GM18873 (cell line): ENCODE data around the gene CHST10.
"Not testable (repeated sequence)": the region's sequence is repeated elsewhere in the genome, so short reads cannot be mapped to it uniquely, and the experiment has no call there.

ENCODE experiments used
- ATAC-seq: cut with Tn5 transposase; IDR thresholded peaks from one replicate; pipeline ENCODE4 v1.9.1; 2021; ENCODE audit warnings: mild to moderate bottlenecking, moderate library complexity, moderate number of reproducible peaks; ENCODE audit not compliant: unreplicated experiment, low FRiP score

Gene CHST10

DNA sequence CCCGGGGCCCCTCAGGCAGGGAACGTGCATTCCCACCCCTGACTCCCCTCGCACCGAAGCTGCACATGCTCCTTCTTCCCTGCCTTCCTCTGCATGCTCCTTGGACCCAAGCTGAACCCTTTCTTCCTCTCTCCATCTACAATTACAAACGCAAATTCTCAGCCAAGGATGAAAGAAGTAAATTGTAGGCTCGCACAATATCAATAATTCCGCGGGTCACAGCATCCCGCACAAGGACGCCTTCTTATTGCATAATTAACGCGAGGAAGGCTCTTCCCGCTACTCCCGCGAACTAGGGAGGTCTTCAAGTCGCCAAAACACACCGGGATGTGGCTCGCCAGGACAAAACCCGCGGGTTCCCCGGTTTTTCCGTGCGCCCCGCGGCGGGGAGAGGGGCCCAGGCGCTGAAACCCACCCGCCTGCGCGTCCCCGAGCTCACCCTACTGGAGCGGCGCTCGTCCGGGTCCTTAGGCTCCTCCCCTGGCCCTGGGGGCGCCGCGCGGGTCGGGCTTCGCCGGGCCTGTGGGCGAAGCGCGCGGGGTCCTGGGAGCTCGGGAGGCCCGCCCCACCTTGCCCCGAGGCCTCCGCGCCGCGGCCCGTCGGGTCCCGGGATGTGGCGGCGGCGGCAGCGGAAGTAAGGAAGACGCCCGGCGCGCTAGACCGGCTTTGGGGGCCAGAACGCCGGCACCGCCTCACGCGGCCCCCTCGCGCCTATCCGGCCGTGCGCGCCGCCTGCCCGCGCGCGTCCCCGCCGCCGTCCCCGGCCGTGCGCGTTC is at the start of gene CHST10:
Gene CHST10 (minus strand): TSS at position 734 of the 776 bp plus-strand sequence. CDS start 10,993 bp downstream, outside the sequence.
- ATAC-seq: no peak

- ATAC-seq: no peak
Measured at GRCh38 chr2:100460904-100461530, 43.5 kb upstream of the CHST10 start.

DNA sequence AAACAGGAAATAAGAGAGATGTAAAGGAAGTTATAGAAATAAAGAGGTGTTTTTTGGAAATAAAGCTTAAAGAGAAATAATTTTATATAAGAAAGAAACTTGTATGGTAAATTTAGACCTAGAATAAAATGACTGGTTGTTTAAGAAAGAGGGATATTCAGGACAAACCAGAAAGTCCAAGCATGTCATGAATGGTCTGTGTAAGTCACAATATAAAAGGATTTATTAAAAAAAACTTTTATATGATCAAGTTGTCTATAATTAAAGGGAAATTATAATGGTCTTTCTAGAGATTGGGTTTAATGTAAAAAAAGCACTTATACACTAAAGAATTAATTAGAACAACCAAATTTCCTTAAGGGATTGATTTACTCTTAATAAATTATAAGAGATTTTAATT is 38.9 kb upstream of the CHST10 start:
- not testable (repeated sequence) for ATAC-seq

DNA sequence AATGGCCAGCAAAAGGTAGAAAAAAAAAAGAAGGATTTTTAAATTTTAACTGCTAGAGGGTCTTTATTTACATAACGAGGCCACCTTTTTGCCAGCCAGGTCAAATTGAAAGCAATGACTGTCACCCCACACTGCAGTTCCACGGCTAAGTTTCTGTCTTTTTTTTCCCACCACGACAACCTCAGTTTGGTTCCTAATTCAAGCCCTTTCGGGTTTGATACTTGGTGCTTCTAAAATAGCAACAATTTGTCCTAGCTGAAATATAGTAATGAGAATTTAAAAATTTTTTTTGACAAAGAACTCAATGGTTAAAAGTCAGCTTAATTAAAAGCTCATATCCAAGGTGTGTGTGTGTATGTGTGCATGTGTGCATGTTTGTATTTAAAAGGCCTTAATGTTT is 36.4 kb upstream of the CHST10 start:
- no peak for ATAC-seq

- ATAC-seq: no peak
Measured at GRCh38 chr2:100451734-100452133, 34.3 kb upstream of the CHST10 start.

GRCh38 chr2:100451092-100451491 is 33.6 kb upstream of the CHST10 start:
- no peak for ATAC-seq

DNA sequence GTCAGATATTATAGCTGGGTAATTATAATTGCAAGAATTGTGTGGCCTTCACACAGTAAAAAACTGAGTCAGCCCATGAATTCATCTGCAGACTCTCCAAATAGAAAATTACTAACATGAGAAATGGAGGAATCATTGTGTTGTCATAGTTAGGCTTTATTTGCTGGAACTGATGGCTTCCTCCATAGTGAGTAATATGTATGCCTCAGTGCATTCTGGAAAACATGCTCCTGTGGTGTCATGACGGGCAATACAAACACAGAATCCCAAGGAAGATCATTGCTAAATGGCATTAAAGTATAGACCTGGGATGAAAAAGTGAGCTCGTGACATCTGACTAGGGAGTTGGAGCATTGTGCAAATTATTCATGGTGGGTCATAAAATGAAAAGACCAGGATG is 29.2 kb upstream of the CHST10 start:
- ATAC-seq: no peak

DNA sequence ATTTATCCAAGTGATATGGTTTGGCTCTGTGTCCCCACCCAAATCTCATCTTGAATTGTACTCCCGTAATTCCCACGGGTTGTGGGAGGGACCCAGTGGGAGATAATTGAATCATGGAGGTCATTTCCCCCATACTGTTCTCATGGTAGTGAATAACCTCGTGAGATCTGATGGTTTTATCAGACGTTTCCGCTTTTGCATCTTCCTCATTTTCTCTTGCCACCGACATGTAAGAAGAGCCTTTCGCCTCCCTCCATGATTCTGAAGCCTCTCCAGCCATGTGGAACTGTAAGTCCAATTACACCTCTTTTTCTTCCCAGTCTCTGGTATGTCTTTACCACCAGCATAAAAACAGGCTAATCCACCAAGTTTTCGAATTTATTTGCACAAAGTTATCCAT is 20.3 kb upstream of the CHST10 start:
- no peak for ATAC-seq

DNA sequence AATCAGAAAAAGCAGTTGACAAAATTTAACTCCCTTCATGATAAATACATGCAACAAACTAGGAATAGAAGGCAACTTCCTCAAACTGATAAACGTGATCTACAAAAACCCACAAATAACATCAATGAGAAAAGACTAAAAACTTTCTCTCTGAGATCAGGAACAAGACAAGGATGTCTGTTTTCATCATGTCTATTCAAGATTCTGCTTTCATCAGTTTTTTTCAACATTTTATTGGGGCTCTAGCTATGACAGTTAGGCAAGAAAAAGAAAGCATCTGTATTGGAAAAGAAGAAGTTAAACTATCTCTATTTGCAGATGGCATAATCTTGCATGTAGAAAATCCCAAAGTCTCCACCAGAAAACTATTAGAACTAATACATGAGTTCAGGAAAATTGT is 12.3 kb upstream of the CHST10 start:
- ATAC-seq: no peak

- ATAC-seq: no peak
Measured at GRCh38 chr2:100427627-100428258, 10.3 kb upstream of the CHST10 start.

GRCh38 chr2:100427111-100427510 is 9.6 kb upstream of the CHST10 start:
- no peak for ATAC-seq

GRCh38 chr2:100426384-100426720 is 8.9 kb upstream of the CHST10 start:
- no peak for ATAC-seq

DNA sequence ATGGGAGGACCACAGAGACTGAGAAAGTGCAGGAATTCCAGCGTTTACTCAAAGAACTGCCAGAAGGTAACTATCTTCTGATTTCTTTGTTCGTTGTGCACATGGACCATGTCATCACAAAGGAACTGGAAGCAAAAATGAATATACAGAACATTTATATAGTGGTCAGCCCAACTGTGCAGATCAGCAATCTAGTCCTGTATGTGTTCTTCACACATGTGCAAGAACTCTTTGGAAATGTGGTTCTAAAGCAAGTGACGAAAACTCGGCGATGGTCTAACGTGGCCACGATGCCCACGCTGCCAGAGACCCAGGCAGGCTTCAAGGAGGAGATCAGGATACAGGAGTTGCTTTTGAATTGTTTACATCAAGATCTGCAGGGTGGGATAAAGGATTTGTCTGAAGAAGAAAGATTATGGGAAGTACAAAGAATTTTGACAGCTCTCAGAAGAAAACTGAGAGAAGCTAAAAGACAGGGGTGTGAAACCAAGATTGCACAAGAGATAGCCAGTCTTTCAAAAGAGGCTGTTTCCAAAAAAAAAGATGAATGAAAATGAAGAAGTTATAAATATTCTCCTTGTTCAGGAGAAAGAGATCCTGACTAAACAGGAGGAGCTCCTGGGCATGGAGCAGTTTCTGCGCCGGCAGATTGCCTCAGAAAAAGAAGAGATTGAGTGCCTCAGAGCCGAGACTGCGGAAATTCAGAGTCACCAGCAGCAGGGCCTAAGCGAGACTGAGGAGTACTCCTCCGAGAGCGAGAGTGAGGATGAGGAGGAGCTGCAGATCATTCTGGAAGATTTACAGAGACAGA is 8.3 kb upstream of the CHST10 start:
- no peak for ATAC-seq

GRCh38 chr2:100425107-100425506 is 7.6 kb upstream of the CHST10 start:
- ATAC-seq: no peak

DNA sequence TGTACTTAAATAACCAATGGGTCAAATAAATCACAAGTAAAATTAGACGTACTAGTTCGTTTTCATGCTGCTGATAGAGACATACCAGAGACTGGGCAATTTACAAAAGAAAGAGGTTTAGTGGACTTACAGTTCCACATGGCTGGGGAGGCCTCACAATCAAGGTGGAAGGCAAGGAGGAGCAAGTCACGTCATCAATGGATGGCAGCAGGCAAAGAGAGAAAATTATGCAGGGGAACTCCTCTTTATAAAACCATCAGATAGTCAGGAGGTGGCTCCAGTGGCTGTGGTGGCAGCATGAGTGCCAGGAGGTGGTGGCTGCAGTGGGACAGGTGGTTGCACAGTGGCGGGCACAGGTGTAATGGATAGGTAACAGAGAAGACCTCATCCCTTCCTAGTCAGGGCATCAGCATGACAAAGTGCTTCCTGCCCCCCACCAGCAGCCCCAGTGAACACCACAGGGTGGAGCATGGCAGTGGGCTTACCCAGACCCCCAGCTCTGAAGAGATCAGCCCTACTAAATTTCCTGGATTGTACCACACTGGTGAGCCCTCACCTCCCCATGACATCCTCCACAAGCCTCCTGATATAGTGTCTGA is 6.9 kb upstream of the CHST10 start:
- no peak for ATAC-seq

DNA sequence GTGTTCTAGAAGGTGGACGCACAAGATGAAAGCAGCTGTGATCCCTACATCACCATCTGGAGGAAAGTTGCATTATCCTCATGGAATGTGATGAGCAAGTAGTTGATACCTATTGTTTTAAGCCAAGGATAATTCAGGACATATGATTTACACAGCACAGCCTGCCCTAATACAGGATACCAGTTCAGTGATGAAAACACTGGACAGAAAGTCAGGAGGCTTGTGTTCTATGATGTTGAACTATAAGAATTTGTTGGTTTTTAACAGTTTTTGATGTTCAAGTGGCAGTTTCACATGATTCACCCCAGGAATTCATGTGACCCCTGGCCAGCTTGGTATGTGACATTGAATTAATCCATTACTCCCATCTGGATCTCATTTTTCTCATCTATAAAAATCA is 6.2 kb upstream of the CHST10 start:
- no peak for ATAC-seq

DNA sequence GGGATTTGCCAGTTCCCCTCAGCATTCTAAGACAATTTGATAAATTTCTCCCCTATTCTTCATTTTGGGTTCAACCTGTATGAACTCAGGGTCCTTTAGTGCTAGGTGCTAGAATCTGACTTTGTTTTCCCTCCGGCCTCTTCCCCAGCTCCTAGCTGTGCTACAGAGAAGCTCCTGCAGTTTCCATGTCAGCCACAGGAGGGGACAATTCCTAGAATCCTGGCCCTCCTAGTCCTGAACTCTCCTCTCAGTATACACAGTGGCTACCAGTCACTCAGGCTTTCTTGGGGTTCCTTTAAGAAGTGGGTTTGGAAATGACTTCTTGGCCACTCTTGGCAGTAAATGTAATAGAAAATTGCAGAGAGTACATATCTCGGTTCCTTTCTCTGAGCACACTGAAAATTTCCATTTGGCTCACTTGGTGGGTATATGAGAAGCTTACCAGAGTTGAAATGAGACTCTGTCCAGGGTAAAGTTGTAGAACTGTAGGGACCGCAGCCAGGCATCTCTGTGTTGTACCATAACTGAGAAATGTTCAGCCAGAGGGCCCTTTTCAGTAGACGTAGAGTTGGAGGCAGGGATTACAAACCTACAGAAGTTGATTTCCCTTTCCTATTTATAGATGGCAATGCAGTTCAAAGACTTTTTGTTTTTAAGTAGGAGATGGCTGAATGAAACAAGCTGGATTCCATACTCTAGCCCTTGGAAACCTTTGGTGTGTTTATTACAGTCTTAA is 5.0 kb upstream of the CHST10 start:
- no peak for ATAC-seq

DNA sequence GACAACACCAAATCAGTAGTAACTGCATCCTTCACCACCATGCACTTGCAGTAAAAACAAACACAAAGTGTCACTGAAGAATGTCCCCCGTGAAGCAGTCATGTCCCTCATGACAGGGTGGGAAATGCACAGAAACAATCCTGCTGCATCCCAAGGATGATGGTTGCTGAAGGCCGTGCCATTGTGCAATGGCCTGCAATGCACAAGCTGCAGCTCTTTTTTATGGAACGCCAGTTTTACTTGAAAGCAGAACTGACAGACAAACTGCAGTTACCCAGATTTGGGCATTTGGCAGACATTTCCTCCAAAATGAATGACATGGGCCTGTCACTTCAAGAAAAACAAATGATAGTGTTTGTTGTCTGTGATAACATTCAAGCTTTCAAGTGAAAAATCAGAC is 2.4 kb upstream of the CHST10 start:
- ATAC-seq: no peak

DNA sequence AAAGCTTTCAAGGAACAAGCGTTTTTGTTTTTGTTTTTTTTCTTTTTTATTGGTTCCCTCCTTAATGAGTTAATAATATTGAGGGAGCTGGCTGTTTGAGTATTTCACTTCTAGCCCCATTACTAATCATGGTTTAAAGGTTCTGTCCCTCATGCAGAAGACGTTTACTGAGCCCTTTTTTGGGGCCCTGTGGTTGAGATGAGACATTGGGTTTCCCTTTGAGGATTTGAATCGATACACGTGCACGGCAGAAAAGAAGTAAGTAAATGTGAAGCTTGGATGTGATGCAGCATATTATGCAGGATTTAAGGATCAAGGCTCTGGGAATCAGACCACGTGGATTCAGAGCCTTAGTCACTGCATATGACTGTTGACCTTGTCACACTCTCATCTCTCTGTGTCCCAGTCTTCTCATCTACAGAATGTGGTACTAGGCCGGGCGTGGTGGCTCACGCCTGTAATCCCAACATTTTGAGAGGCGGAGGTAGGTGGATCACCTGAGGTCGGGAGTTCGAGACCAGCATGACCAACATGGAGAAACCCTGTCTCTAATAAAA is 1.0 kb upstream of the CHST10 start:
- ATAC-seq: no peak

DNA sequence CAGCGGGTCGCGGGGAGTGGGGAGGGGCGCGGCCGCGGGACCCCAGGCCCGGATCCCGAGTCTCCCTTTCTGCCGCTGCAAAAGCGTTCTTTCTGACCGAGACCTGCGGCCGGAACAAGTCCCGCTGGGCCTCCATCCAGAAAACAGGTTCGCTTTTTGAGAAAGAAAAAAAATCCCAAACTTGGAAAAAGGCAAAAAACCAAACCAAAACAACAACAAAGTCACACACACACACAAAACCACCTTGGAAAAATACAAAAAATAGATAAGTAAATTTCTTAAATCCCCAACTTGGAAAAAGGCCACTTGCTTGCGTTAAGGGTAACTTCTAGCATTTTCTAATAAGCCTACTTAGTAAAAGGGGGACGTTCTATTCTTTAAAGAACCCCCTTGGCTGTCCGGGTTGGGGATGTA is 250 bp upstream of the CHST10 start:
- no peak for ATAC-seq
